Panc1 (cell line): ENCODE data around the gene RAPGEF5. TPM values are rescaled to one million over a fixed set of nuclear protein-coding genes. Genes with fewer than 3 reads are reported as not detected.

Experiments used
- ATAC-seq: fragments of 200-7000 bp; cut with Tn5 transposase; 2 replicates; pipeline ENCODE4 v1.9.1; 2020; ENCODE audit warnings: mild to moderate bottlenecking, moderate library complexity
- BruUV-seq: library from RNA; stranded (reverse); fragments of 400-500 nt; replicated peaks from 2 replicates; lab custom pipeline; 2021; lab: Mats Ljungman, UMichigan
- CTCF ChIA-PET: fragments of 300-600 bp; sonication (Branson Sonifier 250); formaldehyde crosslinking; loops from one replicate; lab custom pipeline; 2022; ENCODE audit warnings: antibody characterized with exemption; lab: Charles Lee
- POLR2A ChIA-PET: fragments of 300-600 bp; sonication (Branson Sonifier 250); formaldehyde crosslinking; loops from one replicate; lab custom pipeline; 2022; ENCODE audit warnings: antibody characterized with exemption; lab: Charles Lee
- DNase-seq: peaks from one replicate; pipeline ENCODE4 v3.0.0-alpha.2; 2010; ENCODE audit warnings: low read depth, low spot score
- H3K27ac ChIP-seq: 2 replicates; pipeline ENCODE4 v1.5.1; 2011; ENCODE audit warnings: mild to moderate bottlenecking, low read length, inconsistent platforms
- H3K27me3 ChIP-seq: fragments of 200-500 bp; sonication (Bioruptor generic); 2 replicates; pipeline ENCODE4 v1.6.0; 2014; ENCODE audit warnings: low read length, inconsistent platforms; ENCODE audit not compliant: control insufficient read depth, insufficient read depth
- H3K36me3 ChIP-seq: fragments of 200-500 bp; sonication (Bioruptor generic); 2 replicates; pipeline ENCODE4 v1.5.1; 2014; ENCODE audit warnings: inconsistent platforms, mild to moderate bottlenecking, low read length, moderate library complexity; ENCODE audit not compliant: control insufficient read depth, insufficient read depth
- H3K4me1 ChIP-seq: 2 replicates; pipeline ENCODE4 v1.5.1; 2011; ENCODE audit warnings: inconsistent platforms, mild to moderate bottlenecking, low read length, moderate library complexity; ENCODE audit not compliant: control insufficient read depth, insufficient read depth
- H3K4me3 ChIP-seq, 2 experiments: 2 replicates each; pipeline ENCODE4 v1.5.1; 2011 to 2012; ENCODE audit warnings: low read depth in 2 of 2, low read length in 2 of 2, mild to moderate bottlenecking in 2 of 2, inconsistent platforms in 1 of 2, moderate library complexity in 1 of 2
- H3K9me3 ChIP-seq: fragments of 200-500 bp; sonication (Bioruptor generic); 2 replicates; pipeline ENCODE4 v1.5.1; 2014; ENCODE audit warnings: low read depth, mild to moderate bottlenecking, inconsistent platforms, low read length, moderate library complexity; ENCODE audit not compliant: control insufficient read depth, insufficient read depth
- CTCF ChIP-seq: fragments of 450-650 bp; IDR thresholded peaks from 2 replicates; pipeline ENCODE4 v1.5.1; 2017; ENCODE audit warnings: mild to moderate bottlenecking
- POLR2AphosphoS5 ChIP-seq: IDR thresholded peaks from 2 replicates; pipeline ENCODE4 v1.6.1; 2012; ENCODE audit warnings: mild to moderate bottlenecking, low read depth, low read length, moderate library complexity
- REST ChIP-seq, 2 experiments: IDR thresholded peaks; 2 replicates each; pipeline ENCODE4 v1.6.1; 2011 to 2012; ENCODE audit warnings: low read depth in 2 of 2, control low read depth in 1 of 2, low read length in 1 of 2, mild to moderate bottlenecking in 1 of 2, moderate library complexity in 1 of 2; ENCODE audit not compliant: insufficient read depth in 1 of 2
- SIN3A ChIP-seq: IDR thresholded peaks from 2 replicates; pipeline ENCODE4 v1.6.1; 2012; ENCODE audit warnings: low read depth, mild to moderate bottlenecking, low read length, moderate library complexity, borderline replicate concordance; ENCODE audit not compliant: insufficient read depth
- TCF7L2 ChIP-seq: IDR thresholded peaks from 2 replicates; pipeline ENCODE4 v1.6.1; 2011; ENCODE audit warnings: mild to moderate bottlenecking, low read depth, low read length, inconsistent platforms
- in situ Hi-C: cut with HindIII; loops from 2 replicates; pipeline ENCODE4 v1.10.0; 2016; ENCODE audit warnings: low sequenced_read_pairs, low pct_unique_long_range_greater_than_20kb
- intact Hi-C: fragments of 100-400 bp; cut with micrococcal nuclease; formaldehyde crosslinking; loops from one replicate; pipeline ENCODE4 v1.10.0; 2022; ENCODE audit not compliant: unreplicated experiment
- total RNA-seq: library from RNA; stranded (reverse); gene quantifications from one replicate; pipeline ENCODE4 v1.2.1, GENCODE V29; 2021; ENCODE audit not compliant: unreplicated experiment

RAPGEF5 gene
- total RNA-seq, 1 experiment from 2014 or later, result 1.4 TPM

GRCh38 chr7:22216832-22217475, 140.0 kb downstream of the RAPGEF5 start:
- ChIA-PET CTCF (no interaction called here), POLR2A (no interaction called here)
- DNase-seq (no peak), ATAC-seq (no peak)
- no peak overlapping the region for H3K27ac ChIP-seq
- H3K36me3 ChIP-seq, result no peaks in the 10 kb centered on the region
- no peaks in the 10 kb centered on the region for H3K27me3 ChIP-seq
- H3K9me3 ChIP-seq, result no peaks in the 10 kb centered on the region
- BruUV-seq, result no TSS peak
- in situ Hi-C loops, result no loop called here
- intact Hi-C loops, result no loop called here
- no peak overlapping the region for H3K4me3 ChIP-seq
- TF ChIP-seq SIN3A, result no peak
- no peak for TF ChIP-seq POLR2AphosphoS5
- TF ChIP-seq REST (IDR thresholded peaks at IDR 0.05; ENCODE audit: insufficient read depth in 1 of 2, low read depth in 2 of 2, low read length in 1 of 2), result no peak
- TF ChIP-seq CTCF, result no peak
- no peaks in the 10 kb centered on the region for H3K4me1 ChIP-seq

GRCh38 chr7:22216309-22216708, 140.6 kb downstream of the RAPGEF5 start:
- ChIA-PET CTCF (no interaction called here), POLR2A (no interaction called here)
- Histone ChIP-seq H3K36me3 (no peaks in the 10 kb centered on the region), H3K4me1 (no peaks in the 10 kb centered on the region), H3K27ac (no peak overlapping the region), H3K9me3 (no peaks in the 10 kb centered on the region), H3K27me3 (no peaks in the 10 kb centered on the region; the same call in 1 of the 2 replicates), H3K4me3 (no peak overlapping the region)
- intact Hi-C loops (no loop called here), in situ Hi-C loops (no loop called here)
- TF ChIP-seq SIN3A (no peak), POLR2AphosphoS5 (no peak)
- ATAC-seq (no peak), DNase-seq (no peak)
- no TSS peak for BruUV-seq

GRCh38 chr7:22214000-22214399, 143.0 kb downstream of the RAPGEF5 start:
- no peaks in the 10 kb centered on the region; the same call in 1 of the 2 replicates for H3K27me3 ChIP-seq
- H3K4me3 ChIP-seq, result no peak overlapping the region
- no peaks in the 10 kb centered on the region for H3K4me1 ChIP-seq
- no peak for ATAC-seq
- no TSS peak for BruUV-seq
- in situ Hi-C loops, result no loop called here
- TF ChIP-seq REST (IDR thresholded peaks at IDR 0.05; ENCODE audit: insufficient read depth in 1 of 2, low read depth in 2 of 2, low read length in 1 of 2) (no peak), CTCF (no peak), POLR2AphosphoS5 (no peak), SIN3A (no peak), TCF7L2 (no peak)
- no peak for DNase-seq
- H3K9me3 ChIP-seq, result no peaks in the 10 kb centered on the region
- H3K36me3 ChIP-seq, result no peaks in the 10 kb centered on the region
- no peak overlapping the region for H3K27ac ChIP-seq
- intact Hi-C loops, result no loop called here
- POLR2A ChIA-PET, result no interaction called here
- CTCF ChIA-PET, result no interaction called here
